Astrocyte of the cerebellum (primary cell): ENCODE results near the gene SLC2A11.

Experiments used
- DNase-seq: peaks from one replicate; pipeline ENCODE4 v3.0.0-alpha.2; 2011; ENCODE audit warnings: low read depth
- H3K4me3 ChIP-seq: 2 replicates; pipeline ENCODE4 v1.5.1; 2011; ENCODE audit warnings: mild to moderate bottlenecking, low read depth, low read length, moderate library complexity
- in situ Hi-C: cut with HindIII; loops from 2 replicates; pipeline ENCODE4 v1.10.0; 2017; ENCODE audit warnings: low sequenced_read_pairs
- TF ChIP-seq, protein P1 (sequence below): IDR thresholded peaks from 2 replicates; pipeline ENCODE4 v1.5.1; 2012; ENCODE audit warnings: low read length, low read depth, moderate library complexity, mild to moderate bottlenecking; ENCODE audit errors: missing control alignments

Gene SLC2A11

DNA sequence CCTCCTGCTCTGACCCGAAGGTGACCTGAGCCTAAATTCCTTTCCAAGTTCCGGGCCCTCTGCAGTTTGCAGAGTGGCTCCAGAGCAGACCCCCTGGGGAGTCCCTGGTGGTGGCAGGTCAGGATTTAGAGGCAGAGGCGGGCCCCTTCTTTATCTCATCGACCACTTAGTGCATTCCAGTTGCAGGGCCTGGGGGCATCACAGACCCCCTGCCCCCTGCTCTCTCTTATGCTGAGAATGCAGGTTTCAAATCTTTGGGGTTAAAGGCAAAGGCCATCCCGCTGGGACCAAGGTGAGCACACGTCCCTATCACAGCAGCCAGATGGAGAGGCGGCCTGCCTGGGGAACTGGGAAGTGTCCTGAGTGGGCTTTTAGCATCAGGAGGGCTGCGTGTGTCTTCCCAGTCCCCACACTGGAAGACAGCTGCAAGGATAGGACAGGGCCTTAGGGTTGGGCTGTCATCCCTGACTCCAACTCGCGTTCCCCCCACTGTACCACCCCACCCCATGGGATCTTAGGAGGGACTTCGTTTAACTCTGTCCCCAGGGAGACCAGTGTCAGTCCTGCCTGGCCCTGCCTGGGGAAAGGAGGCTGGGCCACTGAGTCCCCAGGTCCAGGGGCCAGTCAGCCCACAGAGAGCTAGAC lies 30.2 kb upstream of the SLC2A11 start:
- DNase-seq: no peak
- no peak overlapping the region for H3K4me3 ChIP-seq
- in situ Hi-C loops: no loop called here
- TF ChIP-seq, protein P1, sequence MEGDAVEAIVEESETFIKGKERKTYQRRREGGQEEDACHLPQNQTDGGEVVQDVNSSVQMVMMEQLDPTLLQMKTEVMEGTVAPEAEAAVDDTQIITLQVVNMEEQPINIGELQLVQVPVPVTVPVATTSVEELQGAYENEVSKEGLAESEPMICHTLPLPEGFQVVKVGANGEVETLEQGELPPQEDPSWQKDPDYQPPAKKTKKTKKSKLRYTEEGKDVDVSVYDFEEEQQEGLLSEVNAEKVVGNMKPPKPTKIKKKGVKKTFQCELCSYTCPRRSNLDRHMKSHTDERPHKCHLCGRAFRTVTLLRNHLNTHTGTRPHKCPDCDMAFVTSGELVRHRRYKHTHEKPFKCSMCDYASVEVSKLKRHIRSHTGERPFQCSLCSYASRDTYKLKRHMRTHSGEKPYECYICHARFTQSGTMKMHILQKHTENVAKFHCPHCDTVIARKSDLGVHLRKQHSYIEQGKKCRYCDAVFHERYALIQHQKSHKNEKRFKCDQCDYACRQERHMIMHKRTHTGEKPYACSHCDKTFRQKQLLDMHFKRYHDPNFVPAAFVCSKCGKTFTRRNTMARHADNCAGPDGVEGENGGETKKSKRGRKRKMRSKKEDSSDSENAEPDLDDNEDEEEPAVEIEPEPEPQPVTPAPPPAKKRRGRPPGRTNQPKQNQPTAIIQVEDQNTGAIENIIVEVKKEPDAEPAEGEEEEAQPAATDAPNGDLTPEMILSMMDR: no peak

DNA sequence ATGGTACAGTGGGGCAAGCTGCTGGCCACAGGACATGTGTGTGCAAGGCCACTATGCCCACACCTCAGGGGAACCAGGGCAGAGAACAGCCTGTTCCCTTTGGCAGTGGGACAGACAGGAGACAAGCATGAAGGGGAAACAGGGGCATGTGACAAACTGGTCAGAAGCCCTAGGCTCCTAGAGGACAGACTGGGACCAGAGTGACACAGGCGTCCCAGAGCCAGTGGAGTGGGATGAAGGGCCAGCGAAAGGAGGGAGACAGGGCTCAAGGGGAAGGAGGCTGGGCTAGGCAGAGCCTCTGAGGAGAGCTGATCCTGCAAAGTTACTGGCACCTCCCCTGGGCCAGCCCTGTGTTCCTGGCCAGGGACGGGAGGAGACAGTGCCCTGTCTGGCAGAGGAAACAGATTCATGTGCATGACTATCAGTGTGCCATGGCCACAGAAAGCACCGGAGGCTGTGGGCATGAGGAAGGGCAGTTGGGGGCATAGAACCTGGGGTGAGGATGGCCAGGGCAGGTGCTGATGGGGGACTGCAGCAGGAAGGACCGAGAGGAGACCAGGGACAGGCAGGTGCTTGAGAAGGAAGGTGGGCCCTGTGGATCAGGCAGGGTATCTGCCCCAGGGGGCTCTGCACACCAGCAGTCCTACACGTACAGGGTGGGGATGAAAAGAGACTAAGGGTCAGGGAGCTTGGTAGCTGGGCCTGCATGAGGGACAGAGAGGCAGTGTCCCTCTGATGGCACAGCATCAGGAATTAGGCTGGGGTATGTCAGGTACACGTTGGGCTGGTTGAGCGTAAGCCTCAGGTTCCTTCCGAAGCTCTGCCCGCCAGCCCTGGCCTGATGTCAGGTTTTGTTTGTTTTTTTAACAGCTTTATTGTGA lies 28.6 kb upstream of the SLC2A11 start:
- no peak overlapping the region for H3K4me3 ChIP-seq
- DNase-seq: no peak
- TF ChIP-seq, protein P1: no peak
- in situ Hi-C loops: no loop called here

DNA sequence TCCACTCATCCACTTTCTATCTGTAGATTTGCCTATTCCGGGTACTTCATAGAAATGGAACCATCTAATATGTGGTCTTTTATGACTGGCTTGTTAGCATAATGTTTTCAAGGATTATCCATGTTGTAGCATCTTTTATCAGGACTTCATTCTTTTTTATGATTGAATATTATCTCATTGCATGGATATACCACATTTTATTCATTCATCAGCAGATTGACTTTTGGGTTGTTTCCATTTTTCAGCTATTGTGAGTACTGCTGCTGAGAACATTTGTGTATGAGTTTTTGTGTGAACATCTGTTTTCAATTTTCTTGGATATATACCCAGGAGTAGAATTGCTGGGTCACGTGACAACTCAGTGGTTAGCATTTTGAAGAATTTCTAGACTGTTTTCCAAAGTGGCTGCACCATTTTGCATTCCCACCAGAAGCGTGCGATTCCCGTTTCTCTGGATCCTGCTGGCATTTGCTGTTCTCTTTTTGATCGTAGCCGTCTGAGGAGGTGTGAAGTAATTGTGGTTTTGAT lies 27.8 kb upstream of the SLC2A11 start:
- in situ Hi-C loops: loop anchor here (10.0 kb wide), 1 partner anchor 295 kb away; no protein-coding TSS in a partner anchor
- TF ChIP-seq, protein P1: no peak
- peak; percentile 90 for DNase-seq
- H3K4me3 ChIP-seq: no peak overlapping the region

DNA sequence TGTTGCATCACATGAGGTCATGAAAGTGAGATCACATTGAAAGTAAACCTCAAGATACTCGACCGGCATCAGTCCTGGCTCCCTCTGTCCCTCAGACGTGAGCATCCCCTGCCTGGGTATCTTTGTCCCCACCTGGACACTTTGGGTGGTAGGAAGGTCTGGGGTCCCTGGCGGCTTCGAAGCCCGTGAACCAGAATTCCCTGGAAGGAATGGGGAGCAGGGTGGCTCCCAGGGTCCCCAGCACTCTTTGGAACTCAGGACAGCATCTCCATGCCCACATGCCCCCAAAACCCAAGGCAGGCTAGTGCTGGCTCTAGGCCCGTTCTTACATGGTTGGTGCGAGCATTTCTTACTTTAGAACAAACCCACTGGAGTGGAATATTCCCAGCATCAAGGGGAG lies 26.4 kb upstream of the SLC2A11 start:
- TF ChIP-seq, protein P1: no peak
- no peak for DNase-seq
- H3K4me3 ChIP-seq: no peak overlapping the region
- in situ Hi-C loops: loop anchor here (10.0 kb wide), 1 partner anchor 296 kb away; no protein-coding TSS in a partner anchor

DNA sequence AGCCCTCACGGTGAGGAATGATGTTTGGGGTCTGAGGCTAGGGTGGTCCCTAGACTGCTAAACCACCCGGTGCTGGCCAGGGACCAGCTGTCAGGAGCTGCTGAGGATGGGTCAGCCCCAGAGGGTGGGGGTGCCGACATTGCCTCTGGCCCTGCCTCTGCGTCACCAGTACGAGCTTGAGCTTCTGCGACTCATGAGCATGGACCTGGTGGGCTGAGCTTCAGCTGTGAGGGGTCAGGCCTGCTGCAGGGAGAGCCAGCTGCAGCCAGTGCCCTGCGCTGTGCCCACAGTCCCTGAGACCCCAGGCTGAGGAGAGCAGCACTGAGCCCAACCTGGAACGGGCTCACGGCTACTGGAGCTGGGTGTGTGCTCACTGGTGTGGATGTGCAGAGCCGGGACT lies 25.9 kb upstream of the SLC2A11 start:
- H3K4me3 ChIP-seq: no peak overlapping the region
- TF ChIP-seq, protein P1: no peak
- in situ Hi-C loops: loop anchor here (10.0 kb wide), 1 partner anchor 297 kb away; no protein-coding TSS in a partner anchor
- DNase-seq: no peak

DNA sequence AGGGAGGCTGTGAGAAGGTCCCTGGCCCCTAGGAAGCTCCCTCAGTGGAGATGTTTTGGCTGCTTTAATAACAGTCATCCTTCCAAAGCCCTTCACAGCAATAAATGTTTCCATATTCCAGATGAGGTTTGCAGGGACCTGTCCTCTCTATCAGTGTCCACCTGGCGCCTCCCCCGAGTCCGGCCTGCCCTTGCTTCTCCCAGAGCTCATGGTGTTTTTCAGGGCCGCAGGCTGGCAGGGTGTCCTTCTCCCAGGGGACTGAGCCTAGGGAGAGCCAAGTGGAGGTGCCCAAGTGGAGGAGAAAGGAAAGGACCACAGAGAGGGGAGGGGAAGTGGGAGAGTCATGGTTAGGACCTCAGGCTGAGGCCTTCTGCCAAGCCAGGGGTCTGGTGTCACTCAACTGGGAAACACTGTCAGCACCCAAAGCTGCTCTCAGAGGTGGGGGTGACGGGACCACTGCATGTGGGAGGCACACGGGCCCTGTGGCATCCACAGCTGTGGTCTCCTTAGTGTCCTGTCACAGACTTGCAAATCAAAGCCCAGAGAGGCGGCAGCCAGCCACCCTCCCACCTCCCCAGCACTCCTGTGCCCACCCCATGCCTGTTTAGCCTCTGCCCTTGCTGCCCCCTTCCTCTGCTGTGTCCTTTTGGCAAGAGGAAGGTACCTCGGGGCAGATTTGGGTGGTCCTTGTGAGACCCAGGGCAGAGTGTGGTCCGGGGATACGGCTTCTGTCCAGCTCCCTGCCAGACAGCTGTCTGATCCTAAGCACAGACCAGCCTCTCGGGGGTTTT lies 25.3 kb upstream of the SLC2A11 start:
- TF ChIP-seq, protein P1: no peak
- DNase-seq: no peak
- in situ Hi-C loops: loop anchor here (10.0 kb wide), 1 partner anchor 298 kb away; no protein-coding TSS in a partner anchor
- H3K4me3 ChIP-seq: no peak overlapping the region
